ENCODE data around the gene DDAH2.

Gene DDAH2

GRCh38 chr6:31760790-31761189 lies 31.7 kb upstream of the DDAH2 start:
- DNase-seq, result no peak

- DNase-seq, result no peak
Observed at GRCh38 chr6:31758281-31758680, 29.2 kb upstream of the DDAH2 start.

- no peak for DNase-seq
Observed at GRCh38 chr6:31752739-31753319, 23.7 kb upstream of the DDAH2 start.

GRCh38 chr6:31750411-31751022 lies 21.4 kb upstream of the DDAH2 start:
- no peak for DNase-seq

- DNase-seq, result no peak
Observed at GRCh38 chr6:31749301-31750036, 20.4 kb upstream of the DDAH2 start.

GRCh38 chr6:31744422-31744821 lies 15.3 kb upstream of the DDAH2 start:
- DNase-seq, result no peak

GRCh38 chr6:31742894-31743293 lies 13.8 kb upstream of the DDAH2 start:
- no peak for DNase-seq

- no peak for DNase-seq
Observed at GRCh38 chr6:31741815-31742214, 12.7 kb upstream of the DDAH2 start.

GRCh38 chr6:31740397-31741223 lies 11.5 kb upstream of the DDAH2 start:
- no peak for DNase-seq

GRCh38 chr6:31739639-31740396 lies 10.7 kb upstream of the DDAH2 start, which contains the start of gene MSH5:
MSH5 (plus strand) TSS chr6:31740005; CDS start chr6:31740467, 462 bp downstream.
- peak; percentile 97 for DNase-seq

- peak; percentile 61 to 63 for DNase-seq
Observed at GRCh38 chr6:31737991-31738979, 9.2 kb upstream of the DDAH2 start.

- DNase-seq, result no peak
Observed at GRCh38 chr6:31737315-31737990, 8.4 kb upstream of the DDAH2 start.

GRCh38 chr6:31736768-31737314 lies 7.7 kb upstream of the DDAH2 start:
- DNase-seq, result no peak

- peak; percentile 82 to 87 for DNase-seq
Observed at GRCh38 chr6:31736021-31736767, 7.1 kb upstream of the DDAH2 start, which contains the start of gene CLIC1. CLIC1 (minus strand) TSS chr6:31736530; CDS start chr6:31736300, 230 bp downstream.

GRCh38 chr6:31734821-31735406 lies 5.8 kb upstream of the DDAH2 start:
- DNase-seq, result peak; percentile 52 to 61

- DNase-seq, result no peak
Observed at GRCh38 chr6:31734247-31734820, 5.2 kb upstream of the DDAH2 start.

GRCh38 chr6:31733734-31734133 lies 4.6 kb upstream of the DDAH2 start:
- no peak for DNase-seq

GRCh38 chr6:31732029-31732428 lies 2.9 kb upstream of the DDAH2 start:
- DNase-seq, result no peak
